Measurements from ENCODE around the gene PLEKHN1. TPM values are rescaled to one million over a fixed set of nuclear protein-coding genes. Genes with fewer than 3 reads are reported as not detected.

The PLEKHN1 gene
- total and polyA plus RNA-seq, 2 donors (not counting 3 experiments of a cell fraction or from before 2014, with no cell fraction given): 0.29 to 0.88 TPM

GRCh38 chr1:1003618-1004419, 37.5 kb downstream of the PLEKHN1 start:
- Histone ChIP-seq H3K4me2 (ENCODE audit: insufficient read depth, low read length) (no peak overlapping the region), H3K9me1 (replicated peaks; ENCODE audit: control insufficient read depth, extremely low read depth, insufficient read depth, low read length) (no peaks in the 10 kb centered on the region), H2AFZ (ENCODE audit: low read depth, low read length) (no peak overlapping the region), H3K4me3 (replicated peaks in 1 of 3; ENCODE audit: insufficient read depth in 1 of 3, low read depth in 1 of 3, low read length in 3 of 3) (no peak overlapping the region), H3K4me1 (ENCODE audit: control insufficient read depth, extremely low read depth, insufficient read depth, low read length) (peaks cover 21% of the 10 kb centered on the region), H3K9ac (replicated peaks; ENCODE audit: extremely low read depth, insufficient read depth, low read length) (no peak overlapping the region), H3K36me3 (ENCODE audit: control insufficient read depth in 2 of 2, extremely low read depth in 1 of 2, insufficient read depth in 2 of 2, low read length in 2 of 2) (no peaks in the 10 kb centered on the region), H3K27me3 (ENCODE audit: control insufficient read depth in 2 of 2, insufficient read depth in 2 of 2, low read length in 2 of 2) (peaks cover 0 to 7% of the 10 kb centered on the region in 2 experiments), H3K79me2 (ENCODE audit: control insufficient read depth, insufficient read depth, low read length) (no peaks in the 10 kb centered on the region), H3K27ac (ENCODE audit: insufficient read depth, low read depth, low read length) (no peak overlapping the region), H3K9me3 (replicated peaks; ENCODE audit: control insufficient read depth, insufficient read depth, low read length) (no peaks in the 10 kb centered on the region), H4K20me1 (replicated peaks; ENCODE audit: control insufficient read depth, extremely low read depth, insufficient read depth, low read length) (no peaks in the 10 kb centered on the region)
- no TSS peak for BruUV-seq (replicated peaks)
- FAIRE-seq (no peak), DNase-seq (ENCODE audit: low read depth, low spot score) (no peak)
- dilution Hi-C loops (cut with MboI; ENCODE audit: extremely low pct_ligation_motif_present, low sequenced_read_pairs) (no loop called here), intact Hi-C loops (cut with micrococcal nuclease) (no loop called here)
- ChIA-PET POLR2A (no interaction called here), CTCF (interaction anchor here (1.2 to 5.7 kb wide), 4 partner anchors 10 to 60 kb away, joined by 3 to 41 read pairs (median 8); partner anchors contain the start of gene ISG15)
- TF ChIP-seq, protein P1, sequence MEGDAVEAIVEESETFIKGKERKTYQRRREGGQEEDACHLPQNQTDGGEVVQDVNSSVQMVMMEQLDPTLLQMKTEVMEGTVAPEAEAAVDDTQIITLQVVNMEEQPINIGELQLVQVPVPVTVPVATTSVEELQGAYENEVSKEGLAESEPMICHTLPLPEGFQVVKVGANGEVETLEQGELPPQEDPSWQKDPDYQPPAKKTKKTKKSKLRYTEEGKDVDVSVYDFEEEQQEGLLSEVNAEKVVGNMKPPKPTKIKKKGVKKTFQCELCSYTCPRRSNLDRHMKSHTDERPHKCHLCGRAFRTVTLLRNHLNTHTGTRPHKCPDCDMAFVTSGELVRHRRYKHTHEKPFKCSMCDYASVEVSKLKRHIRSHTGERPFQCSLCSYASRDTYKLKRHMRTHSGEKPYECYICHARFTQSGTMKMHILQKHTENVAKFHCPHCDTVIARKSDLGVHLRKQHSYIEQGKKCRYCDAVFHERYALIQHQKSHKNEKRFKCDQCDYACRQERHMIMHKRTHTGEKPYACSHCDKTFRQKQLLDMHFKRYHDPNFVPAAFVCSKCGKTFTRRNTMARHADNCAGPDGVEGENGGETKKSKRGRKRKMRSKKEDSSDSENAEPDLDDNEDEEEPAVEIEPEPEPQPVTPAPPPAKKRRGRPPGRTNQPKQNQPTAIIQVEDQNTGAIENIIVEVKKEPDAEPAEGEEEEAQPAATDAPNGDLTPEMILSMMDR (IDR thresholded peaks at IDR 0.05; ENCODE audit: extremely low read depth in 1 of 2, insufficient read depth in 1 of 2, low read depth in 1 of 2, low read length in 2 of 2): no peak
- no peak for TF ChIP-seq MAX (IDR thresholded peaks at IDR 0.05; ENCODE audit: insufficient read depth, insufficient read length)
- TF ChIP-seq EZH2 (IDR thresholded peaks at IDR 0.05; ENCODE audit: borderline replicate concordance, low read depth, low read length, severe bottlenecking): no peak
- no peak for TF ChIP-seq GATA2 (IDR thresholded peaks at IDR 0.05; ENCODE audit: insufficient read depth, insufficient read length, low read depth, low read length)
- TF ChIP-seq FOS (IDR thresholded peaks at IDR 0.05; ENCODE audit: borderline replicate concordance, insufficient read depth, low read length): no peak
- TF ChIP-seq JUN (IDR thresholded peaks at IDR 0.05; ENCODE audit: borderline replicate concordance, insufficient read depth, insufficient read length, low read depth): no peak
- TF ChIP-seq MYC (IDR thresholded peaks at IDR 0.05; ENCODE audit: low read depth, low read length): no peak
- TF ChIP-seq POLR2AphosphoS5 (IDR thresholded peaks at IDR 0.05; ENCODE audit: insufficient read depth, low read depth, low read length): no peak
- TF ChIP-seq POLR2A (IDR thresholded peaks at IDR 0.05; ENCODE audit: low read depth, low read length): no peak

All from endothelial cell of umbilical vein (primary cell).